Body of pancreas (tissue), 4 donors: ENCODE results near the gene MRPL34.
A peak's percentile ranks its signal among the peaks of the same experiment; 100 is the strongest.

Experiments
- CTCF ChIP-seq, 7 experiments: fragments of 450-650 bp in 4 of 7; fragments of 200-600 bp in 3 of 7; sonication (generic) in 3 of 7; IDR thresholded peaks; one replicate each; pipeline ENCODE4 v1.5.1; 2016 to 2019; ENCODE audit warnings: antibody characterized with exemption in 7 of 7
- POLR2A ChIP-seq, 3 donors: fragments of 450-650 bp; IDR thresholded peaks; one replicate each; pipeline ENCODE4 v1.6.1; 2016; ENCODE audit warnings: antibody characterized with exemption in 3 of 3, mild to moderate bottlenecking in 2 of 3

GRCh38 chr19:17334414-17335409 lies 29.0 kb downstream of the MRPL34 start, which contains the start of gene ANO8:
- peak in 1 of 7 experiments; percentile 5 for TF ChIP-seq CTCF (IDR thresholded peaks at IDR 0.05)
- TF ChIP-seq POLR2A (IDR thresholded peaks at IDR 0.05), result no peak
